Neural progenitor cell (in vitro differentiated cells): ENCODE data around the gene DHX9.

Source experiments
- EZH2 ChIP-seq: fragments of 200-600 bp; sonication (generic); IDR thresholded peaks from 2 replicates; pipeline ENCODE4 v1.6.1; 2017; ENCODE audit warnings: antibody characterized with exemption, mild to moderate bottlenecking, moderate library complexity
- TF ChIP-seq, protein P1 (sequence below): fragments of 200-600 bp; sonication (generic); IDR thresholded peaks from 2 replicates; pipeline ENCODE4 v1.5.1; 2017; ENCODE audit warnings: antibody characterized with exemption, mild to moderate bottlenecking

DNA sequence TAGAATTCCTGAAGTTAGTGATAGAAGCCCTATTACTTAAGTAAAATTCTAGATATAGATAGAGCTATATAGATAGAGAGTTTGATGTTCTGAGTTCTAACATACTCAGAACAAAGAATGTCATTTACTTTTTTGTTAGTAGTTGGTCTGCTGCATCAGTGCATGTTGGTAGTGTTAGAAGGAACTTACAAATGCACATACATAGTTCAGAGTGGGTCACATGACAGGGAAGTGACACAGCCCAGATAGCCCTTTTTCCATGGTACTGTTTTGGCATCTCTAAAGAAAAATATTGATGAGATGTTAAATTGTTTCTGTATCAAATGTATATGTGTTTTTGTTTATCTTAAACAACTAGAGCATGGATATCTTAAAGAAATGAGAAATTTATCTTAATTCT is 45.7 kb downstream of the DHX9 start:
- TF ChIP-seq, protein P1, sequence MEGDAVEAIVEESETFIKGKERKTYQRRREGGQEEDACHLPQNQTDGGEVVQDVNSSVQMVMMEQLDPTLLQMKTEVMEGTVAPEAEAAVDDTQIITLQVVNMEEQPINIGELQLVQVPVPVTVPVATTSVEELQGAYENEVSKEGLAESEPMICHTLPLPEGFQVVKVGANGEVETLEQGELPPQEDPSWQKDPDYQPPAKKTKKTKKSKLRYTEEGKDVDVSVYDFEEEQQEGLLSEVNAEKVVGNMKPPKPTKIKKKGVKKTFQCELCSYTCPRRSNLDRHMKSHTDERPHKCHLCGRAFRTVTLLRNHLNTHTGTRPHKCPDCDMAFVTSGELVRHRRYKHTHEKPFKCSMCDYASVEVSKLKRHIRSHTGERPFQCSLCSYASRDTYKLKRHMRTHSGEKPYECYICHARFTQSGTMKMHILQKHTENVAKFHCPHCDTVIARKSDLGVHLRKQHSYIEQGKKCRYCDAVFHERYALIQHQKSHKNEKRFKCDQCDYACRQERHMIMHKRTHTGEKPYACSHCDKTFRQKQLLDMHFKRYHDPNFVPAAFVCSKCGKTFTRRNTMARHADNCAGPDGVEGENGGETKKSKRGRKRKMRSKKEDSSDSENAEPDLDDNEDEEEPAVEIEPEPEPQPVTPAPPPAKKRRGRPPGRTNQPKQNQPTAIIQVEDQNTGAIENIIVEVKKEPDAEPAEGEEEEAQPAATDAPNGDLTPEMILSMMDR = no peak
- TF ChIP-seq EZH2 = no peak
